GM12878 (cell line): ENCODE data around the gene ASAP2. TPM values are rescaled to one million over a fixed set of nuclear protein-coding genes. Genes with fewer than 3 reads are reported as not detected.

Experiments used
- ATAC-seq: fragments of 200-7000 bp; cut with Tn5 transposase; 3 replicates; pipeline ENCODE4 v1.9.1; 2020; ENCODE audit warnings: mild to moderate bottlenecking, moderate library complexity
- BruUV-seq: library from RNA; stranded (reverse); fragments of 400-500 nt; replicated peaks from 2 replicates; lab custom pipeline; 2021; lab: Mats Ljungman, UMichigan
- CTCF ChIA-PET: fragments of 300-600 bp; sonication (Branson Sonifier 250); formaldehyde crosslinking; extraction: SDS; loops from one replicate; lab custom pipeline; 2021; ENCODE audit warnings: inconsistent platforms; lab: Yijun Ruan, JAX
- POLR2A ChIA-PET: fragments of 350-600 bp; formaldehyde crosslinking; extraction: SDS; loops from one replicate; lab custom pipeline; 2021; ENCODE audit warnings: inconsistent platforms; lab: Charles Lee
- RAD21 ChIA-PET: fragments of 300-600 bp; sonication (Branson Sonifier 250); formaldehyde crosslinking; loops from one replicate; lab custom pipeline; 2023; ENCODE audit warnings: antibody characterized with exemption; ENCODE audit not compliant: unreplicated experiment; lab: Charles Lee
- SMC1A ChIA-PET: fragments of 300-600 bp; sonication (Branson Sonifier 250); formaldehyde crosslinking; loops from one replicate; lab custom pipeline; 2023; ENCODE audit not compliant: unreplicated experiment, uncharacterized antibody; lab: Charles Lee
- DNase-seq: peaks from one replicate; pipeline ENCODE4 v3.0.0-alpha.2; 2011; ENCODE audit warnings: low read depth, low spot score
- FAIRE-seq: peaks from 3 replicates; lab custom pipeline; 2011; peaks lifted over from hg19 to GRCh38; lab: Jason Lieb, UNC
- H2AFZ ChIP-seq: 2 replicates; pipeline ENCODE4 v1.6.0; 2011; ENCODE audit warnings: low read depth, low read length, control low read depth; ENCODE audit not compliant: control insufficient read depth
- H3K27ac ChIP-seq: 2 replicates; pipeline ENCODE4 v1.5.1; 2011; ENCODE audit warnings: control low read depth; ENCODE audit not compliant: control insufficient read depth, insufficient read depth
- H3K27me3 ChIP-seq, 2 experiments: replicated peaks in 1 of 2; 2 replicates each; pipeline versions ENCODE4 v1.6.0 to v1.6.1; 2011; ENCODE audit warnings: low read length in 1 of 2; ENCODE audit not compliant: control insufficient read depth in 2 of 2, insufficient read depth in 2 of 2
- H3K36me3 ChIP-seq, 2 experiments: 2 replicates each; pipeline ENCODE4 v1.5.1; 2011; ENCODE audit warnings: low read length in 1 of 2; ENCODE audit not compliant: control insufficient read depth in 2 of 2, insufficient read depth in 2 of 2
- H3K4me1 ChIP-seq: 2 replicates; pipeline ENCODE4 v1.6.1; 2011; ENCODE audit warnings: mild to moderate bottlenecking, low read length, moderate library complexity, mixed read lengths; ENCODE audit not compliant: control insufficient read depth, insufficient read depth
- H3K4me2 ChIP-seq: 2 replicates; pipeline ENCODE4 v1.6.0; 2011; ENCODE audit warnings: control low read depth; ENCODE audit not compliant: control insufficient read depth, insufficient read depth
- H3K4me3 ChIP-seq: fragments of 200-600 bp; sonication (generic); 2 replicates; pipeline ENCODE4 v1.5.1; 2016
- H3K79me2 ChIP-seq: 2 replicates; pipeline ENCODE4 v1.6.0; 2011; ENCODE audit warnings: low read length; ENCODE audit not compliant: control insufficient read depth, insufficient read depth
- H3K9ac ChIP-seq: 2 replicates; pipeline ENCODE4 v1.8.0; 2011; ENCODE audit warnings: low read length, control low read depth, mixed read lengths; ENCODE audit not compliant: control insufficient read depth, insufficient read depth
- H3K9me3 ChIP-seq: replicated peaks from 3 replicates; pipeline ENCODE4 v1.5.1; 2011; ENCODE audit warnings: mild to moderate bottlenecking, low read length; ENCODE audit not compliant: control insufficient read depth, insufficient read depth
- H4K20me1 ChIP-seq: 2 replicates; pipeline ENCODE4 v1.6.0; 2011; ENCODE audit not compliant: control insufficient read depth, insufficient read depth
- BMI1 ChIP-seq: fragments of 450-650 bp; IDR thresholded peaks from 2 replicates; pipeline ENCODE4 v1.6.1; 2016; ENCODE audit warnings: mild to moderate bottlenecking, moderate library complexity, borderline replicate concordance
- CHD2 ChIP-seq: IDR thresholded peaks from 2 replicates; pipeline ENCODE4 v1.6.1; 2011; ENCODE audit warnings: low read depth, low read length, improper control_type of control experiment, borderline replicate concordance
- NFIC ChIP-seq: IDR thresholded peaks from 2 replicates; pipeline ENCODE4 v1.6.1; 2012; ENCODE audit warnings: low read depth, mild to moderate bottlenecking, inconsistent platforms, low read length, moderate library complexity
- TCF7 ChIP-seq: IDR thresholded peaks from 2 replicates; pipeline ENCODE4 v1.6.1; 2014; ENCODE audit warnings: antibody characterized with exemption, borderline replicate concordance
- WGBS: methylation state at CpG from one replicate; pipeline ENCODE4 v1.1.6; 2016; ENCODE audit warnings: low lambda C conversion rate; ENCODE audit not compliant: insufficient replicate concordance, insufficient coverage; ENCODE audit errors: missing lambda C conversion rate; 5-methylcytosine and 5-hydroxymethylcytosine counted together
- in situ Hi-C: fragments of 300-500 bp; cut with MboI; formaldehyde crosslinking; loops from 9 replicates; pipeline ENCODE4 v1.14.3; 2018; ENCODE audit warnings: mixed read lengths
- intact Hi-C: fragments of 100-400 bp; cut with micrococcal nuclease; formaldehyde crosslinking; loops from one replicate; pipeline ENCODE4 v1.14.2; 2022; ENCODE audit not compliant: unreplicated experiment
- polyA plus RNA-seq, 11 experiments: library from polyadenylated mRNA; depleted of rRNA in 4 of 11; unstranded in 6 of 11; stranded (reverse) in 5 of 11; fragments of >200 nt; fragmentation: Nextera tagmentation in 4 of 11; fragmentation: Illumina TruSeq in 1 of 11; extraction: Ambion mirVana in 4 of 11; extraction: Trizol in 1 of 11; gene quantifications; 1 replicate in 1 of 11; 2 replicates in 10 of 11; pipeline versions ENCODE4 v1.2.1 to v1.2.3, GENCODE V29; 2011 to 2016; ENCODE audit warnings: inconsistent platforms in 2 of 11, missing spikeins in 2 of 11, low read depth in 1 of 11
- total RNA-seq, 4 experiments: library from RNA; depleted of rRNA in 3 of 4; stranded (reverse); fragments of >200 nt in 3 of 4; fragmentation: Illumina TruSeq in 1 of 4; extraction: Trizol in 1 of 4; gene quantifications; 2 replicates each; pipeline versions ENCODE4 v1.2.1 to v1.2.3, GENCODE V29; 2013 to 2021
- TF ChIP-seq, protein P1 (sequence below): fragments of 450-650 bp; conservative IDR thresholded peaks from 2 replicates; pipeline ENCODE4 v1.6.1; 2017; ENCODE audit warnings: mild to moderate bottlenecking, moderate library complexity
- TF ChIP-seq, protein P2 (sequence below): IDR thresholded peaks from 2 replicates; pipeline ENCODE4 v1.6.1; 2012; ENCODE audit warnings: improper control_type of control experiment, low read depth, low read length; ENCODE audit not compliant: insufficient replicate concordance
- TF ChIP-seq, protein P3 (sequence below): IDR thresholded peaks from 2 replicates; pipeline ENCODE4 v1.6.1; 2011; ENCODE audit warnings: borderline replicate concordance, low read depth, mild to moderate bottlenecking, moderate library complexity, low read length; ENCODE audit not compliant: insufficient read depth, poor library complexity, severe bottlenecking
- TF ChIP-seq, protein P4 (sequence below): IDR thresholded peaks from 2 replicates; pipeline ENCODE4 v1.6.1; 2012; ENCODE audit warnings: low read length, inconsistent platforms
- TF ChIP-seq, protein P5 (sequence below): IDR thresholded peaks from 2 replicates; pipeline ENCODE4 v1.6.1; 2011; ENCODE audit warnings: low read depth, mild to moderate bottlenecking, low read length, moderate library complexity, borderline replicate concordance; ENCODE audit errors: extremely low read depth

Gene ASAP2
- total and polyA plus RNA-seq, 10 of the 15 experiments (the other 5 are each of a cell fraction or from before 2014, with no cell fraction given), result 0.05 to 0.27 (median 0.07) TPM; not detected in 4

DNA sequence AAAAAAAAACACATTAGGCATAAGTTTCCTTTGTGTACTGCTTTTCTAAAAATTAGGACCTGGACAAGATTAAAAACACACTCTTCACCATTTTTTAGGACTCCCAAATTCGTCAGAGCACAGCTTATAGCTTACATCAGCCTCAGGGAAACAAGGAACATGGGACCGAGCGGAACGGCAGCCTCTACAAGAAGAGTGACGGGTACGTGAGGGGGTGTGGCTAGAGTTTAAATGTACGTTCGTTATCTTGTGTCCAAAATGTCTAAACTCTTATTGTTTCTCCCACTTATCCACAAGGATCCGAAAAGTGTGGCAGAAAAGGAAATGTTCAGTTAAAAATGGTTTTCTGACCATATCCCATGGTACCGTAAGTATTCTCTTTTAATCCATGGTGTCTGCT lies 137.8 kb downstream of the ASAP2 start (continued):
- TF ChIP-seq, protein P1, sequence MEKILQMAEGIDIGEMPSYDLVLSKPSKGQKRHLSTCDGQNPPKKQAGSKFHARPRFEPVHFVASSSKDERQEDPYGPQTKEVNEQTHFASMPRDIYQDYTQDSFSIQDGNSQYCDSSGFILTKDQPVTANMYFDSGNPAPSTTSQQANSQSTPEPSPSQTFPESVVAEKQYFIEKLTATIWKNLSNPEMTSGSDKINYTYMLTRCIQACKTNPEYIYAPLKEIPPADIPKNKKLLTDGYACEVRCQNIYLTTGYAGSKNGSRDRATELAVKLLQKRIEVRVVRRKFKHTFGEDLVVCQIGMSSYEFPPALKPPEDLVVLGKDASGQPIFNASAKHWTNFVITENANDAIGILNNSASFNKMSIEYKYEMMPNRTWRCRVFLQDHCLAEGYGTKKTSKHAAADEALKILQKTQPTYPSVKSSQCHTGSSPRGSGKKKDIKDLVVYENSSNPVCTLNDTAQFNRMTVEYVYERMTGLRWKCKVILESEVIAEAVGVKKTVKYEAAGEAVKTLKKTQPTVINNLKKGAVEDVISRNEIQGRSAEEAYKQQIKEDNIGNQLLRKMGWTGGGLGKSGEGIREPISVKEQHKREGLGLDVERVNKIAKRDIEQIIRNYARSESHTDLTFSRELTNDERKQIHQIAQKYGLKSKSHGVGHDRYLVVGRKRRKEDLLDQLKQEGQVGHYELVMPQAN, result no peak
- TF ChIP-seq TCF7, result no peak
- TF ChIP-seq, protein P2, sequence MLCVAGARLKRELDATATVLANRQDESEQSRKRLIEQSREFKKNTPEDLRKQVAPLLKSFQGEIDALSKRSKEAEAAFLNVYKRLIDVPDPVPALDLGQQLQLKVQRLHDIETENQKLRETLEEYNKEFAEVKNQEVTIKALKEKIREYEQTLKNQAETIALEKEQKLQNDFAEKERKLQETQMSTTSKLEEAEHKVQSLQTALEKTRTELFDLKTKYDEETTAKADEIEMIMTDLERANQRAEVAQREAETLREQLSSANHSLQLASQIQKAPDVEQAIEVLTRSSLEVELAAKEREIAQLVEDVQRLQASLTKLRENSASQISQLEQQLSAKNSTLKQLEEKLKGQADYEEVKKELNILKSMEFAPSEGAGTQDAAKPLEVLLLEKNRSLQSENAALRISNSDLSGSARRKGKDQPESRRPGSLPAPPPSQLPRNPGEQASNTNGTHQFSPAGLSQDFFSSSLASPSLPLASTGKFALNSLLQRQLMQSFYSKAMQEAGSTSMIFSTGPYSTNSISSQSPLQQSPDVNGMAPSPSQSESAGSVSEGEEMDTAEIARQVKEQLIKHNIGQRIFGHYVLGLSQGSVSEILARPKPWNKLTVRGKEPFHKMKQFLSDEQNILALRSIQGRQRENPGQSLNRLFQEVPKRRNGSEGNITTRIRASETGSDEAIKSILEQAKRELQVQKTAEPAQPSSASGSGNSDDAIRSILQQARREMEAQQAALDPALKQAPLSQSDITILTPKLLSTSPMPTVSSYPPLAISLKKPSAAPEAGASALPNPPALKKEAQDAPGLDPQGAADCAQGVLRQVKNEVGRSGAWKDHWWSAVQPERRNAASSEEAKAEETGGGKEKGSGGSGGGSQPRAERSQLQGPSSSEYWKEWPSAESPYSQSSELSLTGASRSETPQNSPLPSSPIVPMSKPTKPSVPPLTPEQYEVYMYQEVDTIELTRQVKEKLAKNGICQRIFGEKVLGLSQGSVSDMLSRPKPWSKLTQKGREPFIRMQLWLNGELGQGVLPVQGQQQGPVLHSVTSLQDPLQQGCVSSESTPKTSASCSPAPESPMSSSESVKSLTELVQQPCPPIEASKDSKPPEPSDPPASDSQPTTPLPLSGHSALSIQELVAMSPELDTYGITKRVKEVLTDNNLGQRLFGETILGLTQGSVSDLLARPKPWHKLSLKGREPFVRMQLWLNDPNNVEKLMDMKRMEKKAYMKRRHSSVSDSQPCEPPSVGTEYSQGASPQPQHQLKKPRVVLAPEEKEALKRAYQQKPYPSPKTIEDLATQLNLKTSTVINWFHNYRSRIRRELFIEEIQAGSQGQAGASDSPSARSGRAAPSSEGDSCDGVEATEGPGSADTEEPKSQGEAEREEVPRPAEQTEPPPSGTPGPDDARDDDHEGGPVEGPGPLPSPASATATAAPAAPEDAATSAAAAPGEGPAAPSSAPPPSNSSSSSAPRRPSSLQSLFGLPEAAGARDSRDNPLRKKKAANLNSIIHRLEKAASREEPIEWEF, result no peak

DNA sequence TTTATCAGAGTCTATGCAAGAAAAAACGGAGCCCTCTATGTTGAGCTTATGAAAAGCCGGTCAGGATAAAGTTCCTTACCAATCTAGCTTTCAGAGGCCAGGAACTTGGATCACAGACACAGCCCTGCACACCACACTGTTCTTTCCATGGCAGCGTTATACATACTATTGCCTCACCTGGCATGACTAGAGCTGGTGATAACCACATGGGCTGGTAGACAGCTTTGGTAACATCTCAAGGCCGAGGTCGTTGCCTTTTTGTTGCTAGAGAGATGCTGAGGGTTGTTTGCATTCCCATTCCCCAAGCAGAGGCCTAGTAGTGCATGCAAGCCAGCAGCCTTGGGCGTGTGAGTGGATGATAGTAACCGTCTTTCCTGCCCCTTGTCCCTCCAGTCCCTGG lies 138.7 kb downstream of the ASAP2 start:
- RAD21 ChIA-PET, result no interaction called here
- H3K27ac ChIP-seq, result no peak overlapping the region
- intact Hi-C loops, result no loop called here
- FAIRE-seq (no peak), ATAC-seq (no peak)
- no peaks in the 10 kb centered on the region for H3K4me1 ChIP-seq
- CTCF ChIA-PET, result no interaction called here
- no peak overlapping the region for H2AFZ ChIP-seq
- SMC1A ChIA-PET, result no interaction called here
- no peaks in the 10 kb centered on the region for H3K36me3 ChIP-seq
- H3K4me2 ChIP-seq, result no peak overlapping the region
- 16% methylated on average over 7 of the region's 7 CpGs for WGBS
- H3K79me2 ChIP-seq, result no peaks in the 10 kb centered on the region
- POLR2A ChIA-PET, result no interaction called here
- H4K20me1 ChIP-seq, result no peaks in the 10 kb centered on the region
- TF ChIP-seq, protein P3, sequence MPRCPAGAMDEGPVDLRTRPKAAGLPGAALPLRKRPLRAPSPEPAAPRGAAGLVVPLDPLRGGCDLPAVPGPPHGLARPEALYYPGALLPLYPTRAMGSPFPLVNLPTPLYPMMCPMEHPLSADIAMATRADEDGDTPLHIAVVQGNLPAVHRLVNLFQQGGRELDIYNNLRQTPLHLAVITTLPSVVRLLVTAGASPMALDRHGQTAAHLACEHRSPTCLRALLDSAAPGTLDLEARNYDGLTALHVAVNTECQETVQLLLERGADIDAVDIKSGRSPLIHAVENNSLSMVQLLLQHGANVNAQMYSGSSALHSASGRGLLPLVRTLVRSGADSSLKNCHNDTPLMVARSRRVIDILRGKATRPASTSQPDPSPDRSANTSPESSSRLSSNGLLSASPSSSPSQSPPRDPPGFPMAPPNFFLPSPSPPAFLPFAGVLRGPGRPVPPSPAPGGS, result no peak
- TF ChIP-seq BMI1, result no peak
- TF ChIP-seq, protein P4, sequence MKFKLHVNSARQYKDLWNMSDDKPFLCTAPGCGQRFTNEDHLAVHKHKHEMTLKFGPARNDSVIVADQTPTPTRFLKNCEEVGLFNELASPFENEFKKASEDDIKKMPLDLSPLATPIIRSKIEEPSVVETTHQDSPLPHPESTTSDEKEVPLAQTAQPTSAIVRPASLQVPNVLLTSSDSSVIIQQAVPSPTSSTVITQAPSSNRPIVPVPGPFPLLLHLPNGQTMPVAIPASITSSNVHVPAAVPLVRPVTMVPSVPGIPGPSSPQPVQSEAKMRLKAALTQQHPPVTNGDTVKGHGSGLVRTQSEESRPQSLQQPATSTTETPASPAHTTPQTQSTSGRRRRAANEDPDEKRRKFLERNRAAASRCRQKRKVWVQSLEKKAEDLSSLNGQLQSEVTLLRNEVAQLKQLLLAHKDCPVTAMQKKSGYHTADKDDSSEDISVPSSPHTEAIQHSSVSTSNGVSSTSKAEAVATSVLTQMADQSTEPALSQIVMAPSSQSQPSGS, result no peak
- TF ChIP-seq CHD2, result no peak
- TF ChIP-seq, protein P5, sequence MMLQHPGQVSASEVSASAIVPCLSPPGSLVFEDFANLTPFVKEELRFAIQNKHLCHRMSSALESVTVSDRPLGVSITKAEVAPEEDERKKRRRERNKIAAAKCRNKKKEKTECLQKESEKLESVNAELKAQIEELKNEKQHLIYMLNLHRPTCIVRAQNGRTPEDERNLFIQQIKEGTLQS, result no peak
- TF ChIP-seq NFIC, result no peak
- TF ChIP-seq, all 136 proteins: peak for 0
- in situ Hi-C loops, result no loop called here
- DNase-seq, result no peak
- no peak overlapping the region for H3K4me3 ChIP-seq
- H3K27me3 ChIP-seq, result peaks cover 0 to 4% of the 10 kb centered on the region in 2 experiments; a peak in 2 of 4 replicates
- H3K9me3 ChIP-seq, result no peaks in the 10 kb centered on the region
- no TSS peak for BruUV-seq
- no peak overlapping the region for H3K9ac ChIP-seq
